ENCODE data around the gene COBL. TPM values are rescaled to one million over a fixed set of nuclear protein-coding genes. Genes with fewer than 3 reads are reported as not detected.

The COBL gene
- total RNA-seq, 1 experiment from 2014 or later, result 63.6 TPM

- peaks cover 35% of the 10 kb centered on the region for H3K36me3 Mint-ChIP-seq (ENCODE audit: insufficient read depth, unreplicated experiment)
- no peak for DNase-seq
- Histone ChIP-seq H3K9me3 (no peaks in the 10 kb centered on the region), H3K27me3 (replicated peaks; ENCODE audit: control insufficient read depth, insufficient read depth, low read length) (no peaks in the 10 kb centered on the region), H3K4me3 (ENCODE audit: low read depth, low read length) (no peak overlapping the region), H3K4me1 (no peaks in the 10 kb centered on the region), H3K36me3 (ENCODE audit: control insufficient read depth, insufficient read depth, low read length) (peaks cover 5% of the 10 kb centered on the region)
- POLR2A ChIA-PET, result no interaction called here
- intact Hi-C loops (cut with micrococcal nuclease; ENCODE audit: unreplicated experiment), result no loop called here
- BruUV-seq (replicated peaks), result no TSS peak
- H3K4me3 Mint-ChIP-seq (ENCODE audit: unreplicated experiment), result no peak overlapping the region
- H3K27ac Mint-ChIP-seq (ENCODE audit: unreplicated experiment), result no peak overlapping the region
- TF ChIP-seq CTCF (IDR thresholded peaks at IDR 0.05; ENCODE audit: insufficient read depth in 1 of 2, low read depth in 1 of 2, low read length in 1 of 2, severe bottlenecking in 1 of 2, unreplicated experiment in 1 of 2), result no peak
- CTCF ChIA-PET, result no interaction called here
- H3K4me1 Mint-ChIP-seq (ENCODE audit: low read depth, unreplicated experiment), result no peaks in the 10 kb centered on the region
- H3K9me3 Mint-ChIP-seq (ENCODE audit: unreplicated experiment), result no peaks in the 10 kb centered on the region
- H3K27me3 Mint-ChIP-seq (ENCODE audit: insufficient read depth, unreplicated experiment), result no peaks in the 10 kb centered on the region
Observed at GRCh38 chr7:51080216-51080615, 236.4 kb downstream of the COBL start.

GRCh38 chr7:51079494-51079893 is 237.1 kb downstream of the COBL start:
- Mint-ChIP-seq H3K27me3 (ENCODE audit: insufficient read depth, unreplicated experiment) (no peaks in the 10 kb centered on the region), H3K36me3 (ENCODE audit: insufficient read depth, unreplicated experiment) (peaks cover 35% of the 10 kb centered on the region), H3K9me3 (ENCODE audit: unreplicated experiment) (no peaks in the 10 kb centered on the region), H3K27ac (ENCODE audit: unreplicated experiment) (no peak overlapping the region), H3K4me3 (ENCODE audit: unreplicated experiment) (no peak overlapping the region), H3K4me1 (ENCODE audit: low read depth, unreplicated experiment) (no peaks in the 10 kb centered on the region)
- POLR2A ChIA-PET, result no interaction called here
- Histone ChIP-seq H3K4me1 (no peaks in the 10 kb centered on the region), H3K4me3 (ENCODE audit: low read depth, low read length) (no peak overlapping the region), H3K27me3 (replicated peaks; ENCODE audit: control insufficient read depth, insufficient read depth, low read length) (no peaks in the 10 kb centered on the region), H3K36me3 (ENCODE audit: control insufficient read depth, insufficient read depth, low read length) (peaks cover 5% of the 10 kb centered on the region), H3K9me3 (no peaks in the 10 kb centered on the region)
- DNase-seq, result no peak
- no peak for TF ChIP-seq CTCF (IDR thresholded peaks at IDR 0.05; ENCODE audit: insufficient read depth in 1 of 2, low read depth in 1 of 2, low read length in 1 of 2, severe bottlenecking in 1 of 2, unreplicated experiment in 1 of 2)
- intact Hi-C loops (cut with micrococcal nuclease; ENCODE audit: unreplicated experiment), result loop anchor here (10.0 kb wide), 1 partner anchor 495 kb away; no protein-coding TSS in a partner anchor
- CTCF ChIA-PET, result no interaction called here
- BruUV-seq (replicated peaks), result no TSS peak

GRCh38 chr7:51078653-51079052 is 238.0 kb downstream of the COBL start:
- CTCF ChIA-PET, result no interaction called here
- H3K36me3 ChIP-seq (ENCODE audit: control insufficient read depth, insufficient read depth, low read length), result peaks cover 5% of the 10 kb centered on the region
- H3K9me3 ChIP-seq, result no peaks in the 10 kb centered on the region
- H3K4me1 ChIP-seq, result no peaks in the 10 kb centered on the region
- H3K4me3 Mint-ChIP-seq (ENCODE audit: unreplicated experiment), result no peak overlapping the region
- H3K27ac Mint-ChIP-seq (ENCODE audit: unreplicated experiment), result no peak overlapping the region
- no peak for DNase-seq
- intact Hi-C loops (cut with micrococcal nuclease; ENCODE audit: unreplicated experiment), result loop anchor here (10.0 kb wide), 1 partner anchor 496 kb away; no protein-coding TSS in a partner anchor
- peaks cover 40% of the 10 kb centered on the region for H3K36me3 Mint-ChIP-seq (ENCODE audit: insufficient read depth, unreplicated experiment)
- H3K27me3 Mint-ChIP-seq (ENCODE audit: insufficient read depth, unreplicated experiment), result no peaks in the 10 kb centered on the region
- no TSS peak for BruUV-seq (replicated peaks)
- no peaks in the 10 kb centered on the region for H3K4me1 Mint-ChIP-seq (ENCODE audit: low read depth, unreplicated experiment)
- H3K9me3 Mint-ChIP-seq (ENCODE audit: unreplicated experiment), result no peaks in the 10 kb centered on the region
- POLR2A ChIA-PET, result no interaction called here
- no peak for TF ChIP-seq CTCF (IDR thresholded peaks at IDR 0.05; ENCODE audit: insufficient read depth in 1 of 2, low read depth in 1 of 2, low read length in 1 of 2, severe bottlenecking in 1 of 2, unreplicated experiment in 1 of 2)
- H3K4me3 ChIP-seq (ENCODE audit: low read depth, low read length), result no peak overlapping the region
- no peaks in the 10 kb centered on the region for H3K27me3 ChIP-seq (replicated peaks; ENCODE audit: control insufficient read depth, insufficient read depth, low read length)

All from Caco-2 (cell line).